ENCODE data around the gene RPTOR.
"Not testable (repeated sequence)": the region's sequence is repeated elsewhere in the genome, so short reads cannot be mapped to it uniquely, and the experiment has no call there.

Gene RPTOR

DNA sequence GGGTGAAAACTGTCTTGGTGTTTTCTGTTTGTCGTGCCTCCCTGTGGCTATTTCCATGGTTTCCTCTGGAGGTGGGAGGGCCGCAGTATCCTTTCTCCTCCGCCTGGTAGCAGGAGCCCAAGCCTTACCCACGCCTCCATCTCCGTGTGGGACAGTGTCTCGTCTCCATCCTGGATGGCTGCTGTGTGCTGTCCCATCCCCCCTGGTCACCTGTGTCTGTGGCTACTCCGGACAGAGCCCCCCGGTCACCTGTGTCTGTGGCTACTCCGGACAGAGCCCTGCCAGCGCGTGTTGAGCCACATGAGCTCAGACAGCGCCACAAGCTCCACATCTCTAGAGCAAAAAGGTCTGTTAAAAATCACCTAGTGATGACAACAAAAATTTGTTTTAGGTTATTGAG is 248.8 kb downstream of the RPTOR start:
- TF ChIP-seq, protein P1, sequence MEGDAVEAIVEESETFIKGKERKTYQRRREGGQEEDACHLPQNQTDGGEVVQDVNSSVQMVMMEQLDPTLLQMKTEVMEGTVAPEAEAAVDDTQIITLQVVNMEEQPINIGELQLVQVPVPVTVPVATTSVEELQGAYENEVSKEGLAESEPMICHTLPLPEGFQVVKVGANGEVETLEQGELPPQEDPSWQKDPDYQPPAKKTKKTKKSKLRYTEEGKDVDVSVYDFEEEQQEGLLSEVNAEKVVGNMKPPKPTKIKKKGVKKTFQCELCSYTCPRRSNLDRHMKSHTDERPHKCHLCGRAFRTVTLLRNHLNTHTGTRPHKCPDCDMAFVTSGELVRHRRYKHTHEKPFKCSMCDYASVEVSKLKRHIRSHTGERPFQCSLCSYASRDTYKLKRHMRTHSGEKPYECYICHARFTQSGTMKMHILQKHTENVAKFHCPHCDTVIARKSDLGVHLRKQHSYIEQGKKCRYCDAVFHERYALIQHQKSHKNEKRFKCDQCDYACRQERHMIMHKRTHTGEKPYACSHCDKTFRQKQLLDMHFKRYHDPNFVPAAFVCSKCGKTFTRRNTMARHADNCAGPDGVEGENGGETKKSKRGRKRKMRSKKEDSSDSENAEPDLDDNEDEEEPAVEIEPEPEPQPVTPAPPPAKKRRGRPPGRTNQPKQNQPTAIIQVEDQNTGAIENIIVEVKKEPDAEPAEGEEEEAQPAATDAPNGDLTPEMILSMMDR (IDR thresholded peaks at IDR 0.05; ENCODE audit: extremely low read depth, missing control alignments): no peak
- no peak for DNase-seq (ENCODE audit: low spot score)

DNA sequence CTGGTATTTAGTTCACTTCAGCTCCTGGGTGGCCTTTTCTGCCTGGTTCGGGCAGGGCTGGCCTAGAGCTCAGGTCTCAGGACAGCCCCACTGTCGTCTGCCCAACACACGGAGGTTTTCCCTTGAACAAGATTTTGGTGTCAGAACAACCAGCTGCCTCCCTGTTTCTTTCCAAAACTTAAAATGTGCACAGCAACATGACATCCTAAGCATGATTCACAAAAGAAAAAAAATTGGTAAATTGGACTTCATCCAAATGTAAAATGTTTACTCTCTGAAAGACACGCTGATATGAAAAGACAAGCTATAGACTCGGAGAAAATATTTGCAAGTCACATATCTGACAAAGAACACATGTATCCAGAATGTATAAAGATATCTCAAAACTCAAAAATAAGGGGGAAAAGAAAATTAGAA is 249.2 kb downstream of the RPTOR start:
- TF ChIP-seq, protein P1 (IDR thresholded peaks at IDR 0.05; ENCODE audit: extremely low read depth, missing control alignments): no peak
- DNase-seq (ENCODE audit: low spot score): no peak

DNA sequence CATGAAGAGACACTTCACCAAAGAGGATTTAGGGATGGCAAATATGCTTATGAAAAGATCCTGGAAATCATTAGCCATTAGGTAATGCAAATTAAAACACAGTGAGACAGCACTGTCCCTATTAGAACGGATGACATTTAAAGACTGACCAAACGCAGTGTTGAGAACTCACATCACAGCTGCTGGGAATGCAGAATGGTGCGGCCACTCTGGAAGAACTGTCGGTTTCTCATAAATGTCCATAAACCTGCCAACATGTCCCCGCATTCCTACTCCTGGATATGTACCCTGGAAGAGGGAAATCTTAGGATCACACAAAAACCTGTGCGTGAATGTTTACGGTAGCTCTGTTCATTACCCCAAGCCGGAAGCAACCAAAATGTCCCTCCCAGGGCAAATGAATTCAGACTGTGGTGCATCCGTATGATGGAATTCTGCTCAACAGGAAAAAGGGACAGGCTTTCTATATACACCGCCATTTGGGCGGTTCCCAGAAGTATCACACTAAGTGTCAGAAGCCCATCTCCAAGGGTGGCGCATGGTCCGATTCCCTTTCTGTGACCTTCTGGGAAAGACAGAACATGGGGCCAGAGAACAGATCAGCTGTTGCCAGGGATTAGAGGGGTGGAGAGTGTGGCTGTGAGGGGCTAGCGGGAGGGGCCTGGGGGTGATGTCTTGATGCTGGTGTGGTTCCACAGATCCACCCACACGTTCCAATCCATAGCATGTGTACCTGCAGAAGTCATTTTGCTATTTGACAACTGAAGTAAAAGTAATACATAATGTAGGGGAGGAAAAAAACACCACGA is 249.8 kb downstream of the RPTOR start:
- DNase-seq (ENCODE audit: low spot score): no peak
- TF ChIP-seq, protein P1 (IDR thresholded peaks at IDR 0.05; ENCODE audit: extremely low read depth, missing control alignments): no peak

DNA sequence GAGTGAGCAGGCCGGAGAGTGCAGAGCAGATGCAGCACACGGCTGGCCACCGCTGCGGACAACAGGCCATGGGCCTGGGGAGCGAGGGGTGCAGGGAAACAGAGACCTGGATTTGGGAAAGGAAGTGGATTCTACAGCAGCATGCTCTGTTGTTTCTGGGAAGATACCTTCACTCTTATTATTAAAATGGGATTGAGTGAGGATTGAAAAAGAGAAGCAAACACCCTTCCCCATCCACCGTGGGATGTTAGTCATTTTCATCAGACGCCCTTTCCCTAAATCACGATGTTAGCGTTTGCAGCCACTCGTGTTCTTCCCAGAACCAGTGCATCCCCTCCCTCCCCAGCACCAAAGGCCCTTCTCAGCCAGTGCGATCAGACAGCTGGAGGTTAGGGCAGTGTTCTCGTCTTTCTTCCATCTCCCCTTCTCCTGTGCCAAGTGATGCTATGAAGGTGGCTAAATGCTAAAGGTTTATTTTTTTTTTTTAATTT is 250.5 kb downstream of the RPTOR start:
- no peak for DNase-seq (ENCODE audit: low spot score)
- TF ChIP-seq, protein P1 (IDR thresholded peaks at IDR 0.05; ENCODE audit: extremely low read depth, missing control alignments): no peak

DNA sequence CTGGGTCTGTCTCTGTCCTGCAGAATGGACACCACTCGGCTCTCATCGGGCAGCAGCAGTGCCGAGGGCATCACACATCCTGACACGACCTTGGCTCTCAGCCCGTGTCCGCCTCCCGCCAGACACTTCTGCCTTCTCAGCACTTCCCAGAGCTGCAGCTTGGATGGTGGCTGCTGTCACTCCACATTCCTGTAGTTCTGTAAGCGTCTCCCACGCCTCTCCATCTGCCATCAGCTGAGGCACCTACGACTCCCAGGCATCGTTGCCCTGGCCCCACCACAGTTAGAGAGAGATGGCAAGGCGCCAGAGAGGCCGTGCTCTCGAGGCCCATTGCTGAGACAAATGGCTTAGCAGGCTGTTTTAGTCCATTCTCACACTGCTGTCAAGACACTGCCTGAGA is 251.1 kb downstream of the RPTOR start:
- TF ChIP-seq, protein P1 (IDR thresholded peaks at IDR 0.05; ENCODE audit: extremely low read depth, missing control alignments): no peak
- no peak for DNase-seq (ENCODE audit: low spot score)

DNA sequence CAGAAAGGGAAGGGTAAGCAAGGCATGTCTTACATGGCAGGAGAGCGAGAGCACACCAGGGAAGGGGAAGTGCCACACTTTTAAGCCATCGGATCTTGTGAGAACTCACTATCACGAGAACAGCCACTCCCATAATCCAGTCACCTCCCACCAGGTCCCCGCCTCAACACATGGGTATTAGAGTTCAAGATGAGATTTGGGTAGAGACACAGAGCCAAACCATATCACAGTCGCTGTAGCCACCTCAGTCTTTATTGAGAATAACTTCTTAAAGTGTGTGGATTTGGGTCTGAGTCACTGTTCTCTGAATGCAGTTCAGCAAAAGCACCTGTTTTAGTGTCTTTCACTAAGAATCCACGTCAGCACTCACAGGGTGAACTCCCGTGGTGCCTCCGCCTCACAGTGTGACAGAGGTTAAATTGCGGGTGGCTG is 251.8 kb downstream of the RPTOR start:
- TF ChIP-seq, protein P1 (IDR thresholded peaks at IDR 0.05; ENCODE audit: extremely low read depth, missing control alignments): no peak
- DNase-seq (ENCODE audit: low spot score): no peak

DNA sequence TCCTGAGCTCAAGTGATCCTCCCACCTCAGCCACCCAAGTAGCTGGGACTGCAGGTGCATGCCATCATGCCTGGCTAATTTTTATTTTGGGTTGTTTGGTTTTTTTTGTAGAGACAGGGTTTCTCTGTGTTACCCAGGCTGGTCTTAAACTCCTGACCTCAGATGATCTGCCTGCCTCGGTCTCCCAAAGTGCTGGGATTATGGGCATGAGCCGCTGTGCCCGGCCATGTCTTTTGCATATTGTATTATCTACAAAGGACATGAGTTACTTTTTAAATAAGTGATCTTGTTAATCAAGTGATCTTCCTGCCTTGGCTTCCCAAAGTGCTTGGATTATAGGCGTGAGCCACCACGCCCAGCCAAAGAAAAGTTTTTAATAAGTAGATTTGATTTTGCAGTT is 252.6 kb downstream of the RPTOR start:
- not testable (repeated sequence) for DNase-seq (ENCODE audit: low spot score)

Data from GM20000 (cell line).